SK-N-SH treated with all-trans-retinoic acid at 6 μM for 48 hours (cell line): ENCODE data around the gene RDH11.
A peak's percentile ranks its signal among the peaks of the same experiment; 100 is the strongest.

Experiments
- ATAC-seq: fragments of 200-7000 bp; cut with Tn5 transposase; 3 replicates; pipeline ENCODE4 v1.9.1; 2020; ENCODE audit warnings: mild to moderate bottlenecking, moderate library complexity
- ARNTL ChIP-seq: fragments of 450-650 bp; formaldehyde crosslinking; IDR thresholded peaks from 2 replicates; pipeline ENCODE4 v1.5.0; 2020; ENCODE audit warnings: low read depth, mild to moderate bottlenecking, moderate library complexity, borderline replicate concordance
- BACH2 ChIP-seq: fragments of 250-450 bp; sonication (Bioruptor Pico); IDR thresholded peaks from 2 replicates; pipeline ENCODE4 v1.9.0; 2021; ENCODE audit warnings: mild to moderate bottlenecking, borderline replicate concordance
- CREB5 ChIP-seq: fragments of 250-450 bp; sonication (Bioruptor Pico); IDR thresholded peaks from 2 replicates; pipeline ENCODE4 v1.5.1; 2020; ENCODE audit warnings: low read depth, mild to moderate bottlenecking, moderate library complexity
- CSDC2 ChIP-seq: fragments of 250-450 bp; sonication (Bioruptor Pico); IDR thresholded peaks from 2 replicates; pipeline ENCODE4 v1.5.0; 2020; ENCODE audit warnings: mild to moderate bottlenecking, moderate library complexity
- CSRNP3 ChIP-seq: fragments of 250-450 bp; sonication (Bioruptor Pico); IDR thresholded peaks from 2 replicates; pipeline ENCODE4 v1.5.1; 2021; ENCODE audit warnings: mild to moderate bottlenecking, moderate library complexity
- ESRRG ChIP-seq: fragments of 250-450 bp; sonication (Bioruptor Pico); IDR thresholded peaks from 2 replicates; pipeline ENCODE4 v1.6.1; 2021; ENCODE audit warnings: mild to moderate bottlenecking
- GLIS3 ChIP-seq: fragments of 250-450 bp; sonication (Bioruptor Pico); IDR thresholded peaks from 2 replicates; pipeline ENCODE4 v1.5.0; 2020; ENCODE audit warnings: mild to moderate bottlenecking, moderate library complexity
- ISL1 ChIP-seq: fragments of 250-450 bp; sonication (Bioruptor Pico); IDR thresholded peaks from 2 replicates; pipeline ENCODE4 v2.1.2; 2022; ENCODE audit warnings: mild to moderate bottlenecking, moderate library complexity
- OSR1 ChIP-seq: fragments of 250-450 bp; sonication (Bioruptor Pico); IDR thresholded peaks from 2 replicates; pipeline ENCODE4 v1.8.0; 2022; ENCODE audit warnings: moderate library complexity, mild to moderate bottlenecking, inconsistent platforms
- PATZ1 ChIP-seq: fragments of 250-450 bp; sonication (Bioruptor Pico); IDR thresholded peaks from 2 replicates; pipeline ENCODE4 v1.8.0; 2020; ENCODE audit warnings: mild to moderate bottlenecking, moderate library complexity, borderline replicate concordance
- POU6F1 ChIP-seq: fragments of 250-450 bp; sonication (Bioruptor Pico); IDR thresholded peaks from 2 replicates; pipeline ENCODE4 v1.8.0; 2021; ENCODE audit warnings: low read depth, mild to moderate bottlenecking, moderate library complexity, borderline replicate concordance
- PPARA ChIP-seq: fragments of 250-450 bp; sonication (Bioruptor Pico); IDR thresholded peaks from 2 replicates; pipeline ENCODE4 v1.5.0; 2020; ENCODE audit warnings: mild to moderate bottlenecking, borderline replicate concordance
- RARB ChIP-seq: fragments of 250-450 bp; sonication (Bioruptor Pico); IDR thresholded peaks from 2 replicates; pipeline ENCODE4 v1.8.0; 2021; ENCODE audit warnings: mild to moderate bottlenecking, moderate library complexity
- SNAI2 ChIP-seq: fragments of 250-450 bp; sonication (Bioruptor Pico); IDR thresholded peaks from 2 replicates; pipeline ENCODE4 v1.5.0; 2020; ENCODE audit warnings: mild to moderate bottlenecking, moderate library complexity
- TCF4 ChIP-seq: fragments of 250-450 bp; sonication (Bioruptor Pico); IDR thresholded peaks from 2 replicates; pipeline ENCODE4 v1.8.0; 2021; ENCODE audit warnings: mild to moderate bottlenecking, moderate library complexity, borderline replicate concordance
- TOX ChIP-seq: fragments of 250-450 bp; sonication (Bioruptor Pico); IDR thresholded peaks from 2 replicates; pipeline ENCODE4 v1.8.0; 2021; ENCODE audit warnings: mild to moderate bottlenecking, moderate library complexity, borderline replicate concordance
- TSHZ2 ChIP-seq: fragments of 250-450 bp; sonication (Bioruptor Pico); IDR thresholded peaks from 2 replicates; pipeline ENCODE4 v1.5.0; 2020; ENCODE audit warnings: mild to moderate bottlenecking, moderate library complexity
- ZC3H10 ChIP-seq: fragments of 250-450 bp; sonication (Bioruptor Pico); IDR thresholded peaks from 2 replicates; pipeline ENCODE4 v1.5.1; 2021; ENCODE audit warnings: mild to moderate bottlenecking, moderate library complexity
- ZFP3 ChIP-seq: fragments of 250-450 bp; sonication (Bioruptor Pico); IDR thresholded peaks from 2 replicates; pipeline ENCODE4 v1.5.0; 2020; ENCODE audit warnings: mild to moderate bottlenecking, moderate library complexity
- ZFP30 ChIP-seq: fragments of 450-650 bp; formaldehyde crosslinking; IDR thresholded peaks from 2 replicates; pipeline ENCODE4 v1.5.0; 2022; ENCODE audit warnings: mild to moderate bottlenecking, moderate library complexity
- ZNF565 ChIP-seq: fragments of 450-650 bp; formaldehyde crosslinking; conservative IDR thresholded peaks from 2 replicates; pipeline ENCODE4 v1.5.0; 2020; ENCODE audit warnings: low read depth, mild to moderate bottlenecking, moderate library complexity
- ZNF8 ChIP-seq: fragments of 450-650 bp; formaldehyde crosslinking; IDR thresholded peaks from 2 replicates; pipeline ENCODE4 v1.5.0; 2020; ENCODE audit warnings: mild to moderate bottlenecking, moderate library complexity

The RDH11 gene

GRCh38 chr14:67694791-67695393 is 672 bp downstream of the RDH11 start:
- peak; percentile 94 for ATAC-seq
- TF ChIP-seq SNAI2 (no peak), ZFP3 (no peak), ARNTL (CRISPR knock-in tag) (no peak), BACH2 (CRISPR knock-in tag) (no peak), POU6F1 (CRISPR knock-in tag) (no peak), RARB (CRISPR knock-in tag) (no peak), ZNF8 (CRISPR knock-in tag) (no peak), ZFP30 (no peak), GLIS3 (CRISPR knock-in tag) (no peak), CREB5 (CRISPR knock-in tag) (no peak), CSDC2 (CRISPR knock-in tag) (no peak), TCF4 (no peak), TSHZ2 (no peak), PATZ1 (CRISPR knock-in tag) (no peak), ISL1 (CRISPR knock-in tag) (no peak)

- ATAC-seq = no peak
- TF ChIP-seq RARB (CRISPR knock-in tag) (no peak), ZC3H10 (CRISPR knock-in tag) (no peak), ARNTL (CRISPR knock-in tag) (no peak), POU6F1 (CRISPR knock-in tag) (no peak), ZNF565 (CRISPR knock-in tag) (no peak), PPARA (no peak), ISL1 (CRISPR knock-in tag) (no peak), TOX (CRISPR knock-in tag) (no peak), PATZ1 (CRISPR knock-in tag) (no peak), ESRRG (no peak), CSDC2 (CRISPR knock-in tag) (no peak), CSRNP3 (CRISPR knock-in tag) (no peak), OSR1 (no peak), GLIS3 (CRISPR knock-in tag) (no peak), CREB5 (CRISPR knock-in tag) (no peak), TSHZ2 (no peak)
Observed at GRCh38 chr14:67690011-67690410, 5.6 kb downstream of the RDH11 start.
